Erythroblast (primary cell): Measurements from ENCODE around the gene S100A2.
"Not testable (repeated sequence)": the region's sequence is repeated elsewhere in the genome, so short reads cannot be mapped to it uniquely, and the experiment has no call there.

Experiments used
- GATA1 ChIP-seq: IDR thresholded peaks from 2 replicates; pipeline ENCODE4 v1.6.1; 2011; ENCODE audit warnings: low read depth, mild to moderate bottlenecking, control low read depth, low read length, moderate library complexity
- POLR2A ChIP-seq: IDR thresholded peaks from 2 replicates; pipeline ENCODE4 v1.6.1; 2011; ENCODE audit warnings: mild to moderate bottlenecking, low read length

GRCh38 chr1:153521808-153522207, 43.8 kb downstream of the S100A2 start:
- TF ChIP-seq POLR2A, GATA1: not testable (repeated sequence)
